Peyer's patch (tissue), 4 donors: ENCODE data around the gene TMUB1. TPM values are rescaled to one million over a fixed set of nuclear protein-coding genes. Genes with fewer than 3 reads are reported as not detected.

Experiments
- DNase-seq, 3 donors: peaks; one replicate each; pipeline ENCODE4 v3.0.0-alpha.2; 2017 to 2019
- H3K27ac ChIP-seq, 4 donors: fragments of 200-600 bp; sonication (generic); one replicate each; pipeline ENCODE4 v1.5.1; 2016 to 2019
- H3K27me3 ChIP-seq, 2 donors: fragments of 200-600 bp; sonication (generic); one replicate each; pipeline ENCODE4 v1.5.1; 2019
- H3K36me3 ChIP-seq, 3 donors: fragments of 200-600 bp; sonication (generic); one replicate each; pipeline ENCODE4 v1.5.1; 2016 to 2019
- H3K4me1 ChIP-seq, 4 donors: fragments of 200-600 bp; sonication (generic); one replicate each; pipeline ENCODE4 v1.5.1; 2016 to 2019
- H3K4me3 ChIP-seq, 4 donors: fragments of 200-600 bp; sonication (generic); 1 replicate in 3 of 4; 2 replicates in 1 of 4; pipeline ENCODE4 v1.5.1; 2016 to 2019; ENCODE audit warnings: mild to moderate bottlenecking in 1 of 4
- H3K9me3 ChIP-seq, 4 donors: fragments of 200-600 bp; sonication (generic); one replicate each; pipeline ENCODE4 v1.5.1; 2016 to 2019; ENCODE audit warnings: mild to moderate bottlenecking in 1 of 4
- CTCF ChIP-seq, 6 experiments: fragments of 450-650 bp in 4 of 6; fragments of 200-600 bp in 2 of 6; sonication (generic) in 1 of 6; IDR thresholded peaks; one replicate each; pipeline ENCODE4 v1.5.1; 2017 to 2019; ENCODE audit warnings: antibody characterized with exemption in 6 of 6, mild to moderate bottlenecking in 3 of 6, moderate library complexity in 1 of 6
- POLR2A ChIP-seq, 2 donors: fragments of 450-650 bp; IDR thresholded peaks; one replicate each; pipeline ENCODE4 v1.5.1; 2017; ENCODE audit warnings: antibody characterized with exemption in 2 of 2, mild to moderate bottlenecking in 2 of 2, moderate library complexity in 2 of 2
- total RNA-seq, 4 donors: library from RNA; depleted of rRNA; stranded (reverse); fragments of >200 nt; gene quantifications; one replicate each; pipeline ENCODE4 v1.1.0, GENCODE V29; 2016

The TMUB1 gene
- total RNA-seq, 4 donors from 2014 or later, result 38.0 to 113 (median 100) TPM

- peaks cover 0 to 96% (median 0%) of the 10 kb centered on the region in 3 donors for H3K36me3 ChIP-seq
- H3K27ac ChIP-seq, result no peak overlapping the region
- H3K27me3 ChIP-seq, result no peaks in the 10 kb centered on the region
- no peak for TF ChIP-seq POLR2A (IDR thresholded peaks at IDR 0.05)
- TF ChIP-seq CTCF (IDR thresholded peaks at IDR 0.05), result no peak
- no peak overlapping the region for H3K4me3 ChIP-seq
- no peak for DNase-seq
- H3K9me3 ChIP-seq, result no peaks in the 10 kb centered on the region
- no peaks in the 10 kb centered on the region for H3K4me1 ChIP-seq
These were observed 13.3 kb downstream of the TMUB1 start for GRCh38 chr7:151069841-151070573.

- Histone ChIP-seq H3K27ac (no peak overlapping the region), H3K27me3 (no peaks in the 10 kb centered on the region), H3K4me1 (no peaks in the 10 kb centered on the region), H3K9me3 (no peaks in the 10 kb centered on the region), H3K36me3 (peaks cover 0 to 89% (median 0%) of the 10 kb centered on the region in 3 donors), H3K4me3 (no peak overlapping the region)
- no peak for TF ChIP-seq CTCF (IDR thresholded peaks at IDR 0.05)
- TF ChIP-seq POLR2A (IDR thresholded peaks at IDR 0.05), result no peak
- DNase-seq, result no peak
These were observed 15.1 kb downstream of the TMUB1 start for GRCh38 chr7:151068069-151068773.

- Histone ChIP-seq H3K4me3 (no peak overlapping the region), H3K4me1 (peaks cover 0 to 13% (median under 1%) of the 10 kb centered on the region in 4 donors), H3K27ac (no peak overlapping the region), H3K9me3 (no peaks in the 10 kb centered on the region), H3K36me3 (peaks cover 0 to 74% (median 0%) of the 10 kb centered on the region in 3 donors), H3K27me3 (no peaks in the 10 kb centered on the region)
- TF ChIP-seq POLR2A (IDR thresholded peaks at IDR 0.05), result no peak
- no peak for TF ChIP-seq CTCF (IDR thresholded peaks at IDR 0.05)
- no peak for DNase-seq
These were observed 16.9 kb downstream of the TMUB1 start for GRCh38 chr7:151066273-151066974.

DNA sequence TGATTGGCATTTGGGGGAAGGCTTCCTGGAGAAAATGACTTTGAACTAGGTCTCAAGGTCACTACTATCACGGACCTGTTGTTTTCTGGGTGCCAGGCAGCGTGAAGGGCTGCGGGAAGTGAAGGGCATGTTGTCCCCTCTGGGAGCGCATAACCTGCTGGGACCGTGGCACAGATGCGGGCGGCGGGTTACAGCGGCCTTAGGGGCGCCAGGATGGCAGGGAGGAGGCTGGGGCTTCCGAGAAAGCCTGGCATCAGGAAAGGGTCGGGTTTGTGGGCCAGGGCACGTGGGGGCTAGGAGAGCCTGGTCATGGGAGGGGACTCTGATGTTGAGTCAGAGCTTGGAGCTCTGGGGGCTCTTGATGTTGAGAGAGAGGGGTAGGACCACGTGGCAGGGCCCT lies 17.8 kb downstream of the TMUB1 start:
- no peak for TF ChIP-seq POLR2A (IDR thresholded peaks at IDR 0.05)
- no peak for TF ChIP-seq CTCF (IDR thresholded peaks at IDR 0.05)
- no peaks in the 10 kb centered on the region for H3K9me3 ChIP-seq
- peaks cover 4 to 22% (median 7%) of the 10 kb centered on the region in 4 donors for H3K4me1 ChIP-seq
- H3K36me3 ChIP-seq, result peaks cover 0 to 64% (median 0%) of the 10 kb centered on the region in 3 donors
- no peak overlapping the region for H3K4me3 ChIP-seq
- H3K27me3 ChIP-seq, result no peaks in the 10 kb centered on the region
- H3K27ac ChIP-seq, result no peak overlapping the region
- no peak for DNase-seq

- peaks cover 0 to 59% (median 0%) of the 10 kb centered on the region in 3 donors for H3K36me3 ChIP-seq
- no peaks in the 10 kb centered on the region for H3K27me3 ChIP-seq
- no peak overlapping the region for H3K4me3 ChIP-seq
- no peak for DNase-seq
- no peak for TF ChIP-seq POLR2A (IDR thresholded peaks at IDR 0.05)
- no peak for TF ChIP-seq CTCF (IDR thresholded peaks at IDR 0.05)
- no peaks in the 10 kb centered on the region for H3K9me3 ChIP-seq
- H3K4me1 ChIP-seq, result peaks cover 4 to 26% (median 11%) of the 10 kb centered on the region in 4 donors
- H3K27ac ChIP-seq, result no peak overlapping the region
These were observed 18.3 kb downstream of the TMUB1 start for GRCh38 chr7:151064993-151065392.
